ENCODE results near the gene ZNF722. TPM values are rescaled to one million over a fixed set of nuclear protein-coding genes. Genes with fewer than 3 reads are reported as not detected.

Gene ZNF722
- total RNA-seq, 1 experiment from 2014 or later = not detected

GRCh38 chr7:64046041-64046389 lies 47.4 kb downstream of the ZNF722 start:
- H3K9me3 ChIP-seq (ENCODE audit: control insufficient read depth, low read depth, low read length) = peaks cover 59% of the 10 kb centered on the region
- no peak overlapping the region for H4K8ac ChIP-seq (replicated peaks; ENCODE audit: insufficient read length, low read depth, low read length)
- H3K4me2 ChIP-seq (ENCODE audit: insufficient read depth, insufficient read length, low read length) = no peak overlapping the region
- no peak overlapping the region for H3K4ac ChIP-seq (ENCODE audit: low read depth, low read length)
- peaks cover 88 to 89% of the 10 kb centered on the region in 2 experiments for H3K9me3 Mint-ChIP-seq
- no peaks in the 10 kb centered on the region for H3K4me1 Mint-ChIP-seq
- H2BK15ac ChIP-seq (ENCODE audit: low read depth, low read length) = no peak overlapping the region
- no peaks in the 10 kb centered on the region for H3K79me1 ChIP-seq (ENCODE audit: insufficient read depth, low read depth, low read length, poor library complexity, severe bottlenecking)
- H3K18ac ChIP-seq (ENCODE audit: insufficient read length, low read depth, low read length) = no peak overlapping the region
- H4K91ac ChIP-seq (ENCODE audit: insufficient read length, low read depth, low read length) = no peak overlapping the region
- H3K27ac Mint-ChIP-seq = no peak overlapping the region
- no peak overlapping the region for H3K56ac ChIP-seq (ENCODE audit: insufficient read length, low read depth, low read length)
- H2BK5ac ChIP-seq (ENCODE audit: insufficient read length, low read length) = no peak overlapping the region
- no peak overlapping the region for H3K27ac ChIP-seq (ENCODE audit: insufficient read length, low read depth, low read length)
- H3K23ac ChIP-seq (ENCODE audit: insufficient read length, low read depth, low read length) = no peak overlapping the region
- H2BK12ac ChIP-seq (ENCODE audit: insufficient read length, low read depth, low read length) = no peak overlapping the region
- H4K5ac ChIP-seq (ENCODE audit: insufficient read length, low read depth, low read length) = no peak overlapping the region
- no peak overlapping the region for H2AK5ac ChIP-seq (ENCODE audit: insufficient read length, low read length)
- H3K27me3 Mint-ChIP-seq (ENCODE audit: low read depth) = peaks cover 2% of the 10 kb centered on the region
- peaks cover 11 to 21% (median 16%) of the 10 kb centered on the region in 3 experiments for H3K36me3 Mint-ChIP-seq (ENCODE audit: insufficient read depth in 1 of 3, low read depth in 3 of 3)
- no peak overlapping the region for H3T11ph ChIP-seq (ENCODE audit: low read length)
- H2BK20ac ChIP-seq (ENCODE audit: low read depth, low read length, poor library complexity, severe bottlenecking) = no peak overlapping the region
- no peak for TF ChIP-seq CTCF (conservative IDR thresholded peaks at IDR 0.05)
- H2BK120ac ChIP-seq (ENCODE audit: low read depth, low read length, poor library complexity, severe bottlenecking) = no peak overlapping the region
- no peaks in the 10 kb centered on the region for H4K20me1 ChIP-seq (ENCODE audit: control insufficient read depth, insufficient read depth, insufficient read length)
- no peak overlapping the region for H3K9ac ChIP-seq (ENCODE audit: extremely low read depth, insufficient read length, low read length)
- H3K79me2 ChIP-seq (ENCODE audit: insufficient read depth, low read length) = no peaks in the 10 kb centered on the region
- no peak overlapping the region for H2AFZ ChIP-seq (ENCODE audit: low read length)
- H3K27me3 ChIP-seq (ENCODE audit: insufficient read depth, low read length) = no peaks in the 10 kb centered on the region
- no peak overlapping the region for H3K14ac ChIP-seq (ENCODE audit: insufficient read depth, low read length)
- no peak overlapping the region for H3K4me3 Mint-ChIP-seq
- H3K4me1 ChIP-seq (ENCODE audit: insufficient read depth, low read length) = no peaks in the 10 kb centered on the region
- WGBS (ENCODE audit: extremely low coverage, insufficient read length, low lambda C conversion rate) = no CpG with 5 or more reads among the region's 12 CpGs
- no peak for DNase-seq
- H3K23me2 ChIP-seq (ENCODE audit: insufficient read length, low read depth, low read length, poor library complexity, severe bottlenecking) = no peaks in the 10 kb centered on the region

Other genes starting within 250 kb of the ZNF722 start
- gene ZNF727, start 46.6 kb downstream of the ZNF722 start, total RNA-seq (2021) = not detected in 2 replicates
- gene ZNF735, start 208.4 kb downstream of the ZNF722 start, total RNA-seq (2021) = not detected in 2 replicates
- gene ZNF679, start 229.6 kb downstream of the ZNF722 start, total RNA-seq (2021) = not detected in 2 replicates

All from H9 (cell line).